HL-60 (cell line): Measurements from ENCODE around the gene SIPA1L3.

Experiments used
- DNase-seq, 2 experiments: peaks; one replicate each; pipeline ENCODE4 v3.0.0-alpha.2; 2010 to 2020; ENCODE audit warnings: low read depth in 1 of 2, low spot score in 1 of 2
- H3K27ac ChIP-seq: fragments of 250-450 bp; sonication (Bioruptor Pico); replicated peaks from 2 replicates; pipeline ENCODE4 v1.5.1; 2020; ENCODE audit warnings: mild to moderate bottlenecking, moderate library complexity
- H3K27me3 ChIP-seq: fragments of 250-450 bp; sonication (Bioruptor Pico); 2 replicates; pipeline ENCODE4 v1.5.1; 2021; ENCODE audit warnings: mild to moderate bottlenecking, moderate library complexity; ENCODE audit not compliant: insufficient read depth, poor library complexity, severe bottlenecking
- H3K4me3 ChIP-seq: replicated peaks from 2 replicates; pipeline ENCODE4 v1.5.1; 2011; ENCODE audit warnings: mild to moderate bottlenecking, control low read depth, low read length; ENCODE audit not compliant: insufficient read depth
- CTCF ChIP-seq: IDR thresholded peaks from one replicate; pipeline ENCODE4 v1.5.1; 2011; ENCODE audit warnings: low read length, control low read depth, inconsistent platforms; ENCODE audit not compliant: insufficient read depth
- GABPA ChIP-seq: IDR thresholded peaks from 2 replicates; pipeline ENCODE4 v1.6.1; 2012; ENCODE audit warnings: low read depth
- POLR2AphosphoS5 ChIP-seq: IDR thresholded peaks from 2 replicates; pipeline ENCODE4 v1.6.1; 2012; ENCODE audit warnings: low read depth
- REST ChIP-seq: IDR thresholded peaks from 2 replicates; pipeline ENCODE4 v1.6.1; 2012; ENCODE audit warnings: low read depth; ENCODE audit not compliant: insufficient replicate concordance
- SPI1 ChIP-seq: IDR thresholded peaks from 2 replicates; pipeline ENCODE4 v1.6.1; 2012; ENCODE audit warnings: low read depth, mild to moderate bottlenecking, borderline replicate concordance

Gene SIPA1L3

GRCh38 chr19:38248421-38248820, 341.4 kb downstream of the SIPA1L3 start:
- DNase-seq, result no peak
- H3K27me3 ChIP-seq, result peaks cover 3% of the 10 kb centered on the region
- TF ChIP-seq REST (no peak), CTCF (no peak), POLR2AphosphoS5 (no peak), SPI1 (no peak), GABPA (no peak)
- H3K4me3 ChIP-seq, result no peak overlapping the region
- H3K27ac ChIP-seq, result no peak overlapping the region

GRCh38 chr19:38250428-38250820, 343.4 kb downstream of the SIPA1L3 start:
- no peak for TF ChIP-seq REST
- Histone ChIP-seq H3K27ac (no peak overlapping the region), H3K4me3 (no peak overlapping the region), H3K27me3 (peaks cover 14% of the 10 kb centered on the region)
- no peak for DNase-seq

- TF ChIP-seq POLR2AphosphoS5 (no peak), CTCF (no peak), REST (no peak), GABPA (no peak), SPI1 (no peak)
- H3K27me3 ChIP-seq, result peaks cover 20% of the 10 kb centered on the region
- DNase-seq, result no peak
- H3K27ac ChIP-seq, result no peak overlapping the region
- H3K4me3 ChIP-seq, result no peak overlapping the region
Observed at GRCh38 chr19:38250821-38251563, 344.0 kb downstream of the SIPA1L3 start.
